ENCODE results near the gene TLE1.

Gene TLE1

DNA sequence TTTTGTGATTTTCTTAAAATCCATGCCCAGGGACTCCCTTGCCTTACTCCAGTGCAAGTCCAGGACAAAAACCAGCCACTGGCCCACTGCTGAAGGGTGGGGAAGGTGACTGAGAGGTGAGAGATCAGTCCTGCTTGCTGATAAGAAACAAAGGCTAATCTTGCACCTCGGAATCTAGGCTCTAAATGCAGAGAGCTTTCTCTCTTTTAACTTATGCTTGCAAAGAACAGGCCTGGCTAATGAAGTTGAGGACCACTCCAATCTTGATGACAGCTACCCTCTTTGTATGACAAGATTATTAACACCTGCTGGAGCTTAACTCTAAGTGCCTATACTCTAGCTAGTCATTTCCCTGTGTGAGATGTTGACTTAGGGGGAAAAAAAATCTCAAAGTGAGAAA lies 8.8 kb downstream of the TLE1 start:
- Histone ChIP-seq H3K4me1 (ENCODE audit: low read depth, poor library complexity, severe bottlenecking) (peaks cover 5% of the 10 kb centered on the region), H3K27ac (no peak overlapping the region), H3K4me3 (IDR thresholded peaks at IDR 0.05; ENCODE audit: insufficient read depth, low read depth, low read length) (no peak overlapping the region), H3K27me3 (ENCODE audit: insufficient read depth, low read depth) (no peaks in the 10 kb centered on the region), H2AFZ (ENCODE audit: low read depth) (no peak overlapping the region), H3K9ac (no peak overlapping the region), H3K36me3 (ENCODE audit: insufficient read depth) (no peaks in the 10 kb centered on the region), H3K79me2 (ENCODE audit: insufficient read depth, low read depth) (no peaks in the 10 kb centered on the region), H3K4me2 (no peak overlapping the region), H4K20me1 (ENCODE audit: insufficient read depth) (no peaks in the 10 kb centered on the region)
- TF ChIP-seq, protein P1, sequence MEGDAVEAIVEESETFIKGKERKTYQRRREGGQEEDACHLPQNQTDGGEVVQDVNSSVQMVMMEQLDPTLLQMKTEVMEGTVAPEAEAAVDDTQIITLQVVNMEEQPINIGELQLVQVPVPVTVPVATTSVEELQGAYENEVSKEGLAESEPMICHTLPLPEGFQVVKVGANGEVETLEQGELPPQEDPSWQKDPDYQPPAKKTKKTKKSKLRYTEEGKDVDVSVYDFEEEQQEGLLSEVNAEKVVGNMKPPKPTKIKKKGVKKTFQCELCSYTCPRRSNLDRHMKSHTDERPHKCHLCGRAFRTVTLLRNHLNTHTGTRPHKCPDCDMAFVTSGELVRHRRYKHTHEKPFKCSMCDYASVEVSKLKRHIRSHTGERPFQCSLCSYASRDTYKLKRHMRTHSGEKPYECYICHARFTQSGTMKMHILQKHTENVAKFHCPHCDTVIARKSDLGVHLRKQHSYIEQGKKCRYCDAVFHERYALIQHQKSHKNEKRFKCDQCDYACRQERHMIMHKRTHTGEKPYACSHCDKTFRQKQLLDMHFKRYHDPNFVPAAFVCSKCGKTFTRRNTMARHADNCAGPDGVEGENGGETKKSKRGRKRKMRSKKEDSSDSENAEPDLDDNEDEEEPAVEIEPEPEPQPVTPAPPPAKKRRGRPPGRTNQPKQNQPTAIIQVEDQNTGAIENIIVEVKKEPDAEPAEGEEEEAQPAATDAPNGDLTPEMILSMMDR (conservative IDR thresholded peaks at IDR 0.05; ENCODE audit: low read depth, low read length) = no peak

DNA sequence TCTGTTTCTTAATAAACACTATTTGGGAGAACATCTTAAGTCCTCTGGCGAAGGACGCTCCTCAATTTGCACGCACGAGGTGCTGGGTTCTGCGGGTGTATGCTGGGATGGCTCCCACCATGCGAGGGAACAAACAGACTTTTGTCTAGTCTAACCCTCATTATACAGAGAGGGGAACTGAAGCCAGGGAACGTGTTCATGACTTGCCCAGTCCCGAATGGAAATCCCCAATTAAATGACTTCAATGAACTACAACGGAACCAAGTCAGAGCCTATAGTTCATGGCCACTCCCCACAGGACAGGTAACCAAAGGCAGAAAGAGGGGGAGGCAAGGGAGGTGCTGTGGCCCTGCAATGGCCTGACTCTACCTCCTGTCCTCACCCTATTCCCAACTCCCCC lies 9.3 kb downstream of the TLE1 start:
- Histone ChIP-seq H2AFZ (ENCODE audit: low read depth) (no peak overlapping the region), H4K20me1 (ENCODE audit: insufficient read depth) (no peaks in the 10 kb centered on the region), H3K4me3 (IDR thresholded peaks at IDR 0.05; ENCODE audit: insufficient read depth, low read depth, low read length) (no peak overlapping the region), H3K27me3 (ENCODE audit: insufficient read depth, low read depth) (no peaks in the 10 kb centered on the region), H3K9ac (no peak overlapping the region), H3K27ac (no peak overlapping the region), H3K79me2 (ENCODE audit: insufficient read depth, low read depth) (no peaks in the 10 kb centered on the region), H3K36me3 (ENCODE audit: insufficient read depth) (no peaks in the 10 kb centered on the region), H3K4me1 (ENCODE audit: low read depth, poor library complexity, severe bottlenecking) (peaks cover 2% of the 10 kb centered on the region), H3K4me2 (no peak overlapping the region)
- TF ChIP-seq, protein P1 (conservative IDR thresholded peaks at IDR 0.05; ENCODE audit: low read depth, low read length) = no peak

DNA sequence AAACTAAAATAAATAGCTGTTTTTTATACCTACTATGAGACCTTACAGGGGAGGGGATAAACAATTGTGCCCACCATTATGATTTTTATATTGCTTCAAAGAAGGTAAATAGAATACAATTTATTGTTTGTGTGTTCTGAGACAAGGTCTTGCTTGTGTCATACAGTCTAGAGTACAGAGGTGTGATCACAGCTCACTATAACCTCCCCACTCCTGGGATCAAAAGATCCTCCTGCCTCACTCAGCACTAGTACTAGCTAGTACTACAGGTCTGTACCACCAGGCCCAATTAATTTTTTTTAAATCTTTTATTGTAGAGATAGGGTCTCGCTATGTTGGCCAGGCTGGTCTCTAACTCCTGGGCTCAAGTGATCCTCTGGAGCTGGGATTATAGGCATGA lies 11.3 kb downstream of the TLE1 start:
- Histone ChIP-seq H3K4me3 (IDR thresholded peaks at IDR 0.05; ENCODE audit: insufficient read depth, low read depth, low read length) (no peak overlapping the region), H3K9ac (no peak overlapping the region), H3K4me2 (no peak overlapping the region), H4K20me1 (ENCODE audit: insufficient read depth) (no peaks in the 10 kb centered on the region), H2AFZ (ENCODE audit: low read depth) (no peak overlapping the region), H3K79me2 (ENCODE audit: insufficient read depth, low read depth) (no peaks in the 10 kb centered on the region), H3K27me3 (ENCODE audit: insufficient read depth, low read depth) (no peaks in the 10 kb centered on the region), H3K27ac (no peak overlapping the region), H3K4me1 (ENCODE audit: low read depth, poor library complexity, severe bottlenecking) (no peaks in the 10 kb centered on the region), H3K36me3 (ENCODE audit: insufficient read depth) (no peaks in the 10 kb centered on the region)
- TF ChIP-seq, protein P1 (conservative IDR thresholded peaks at IDR 0.05; ENCODE audit: low read depth, low read length) = no peak

DNA sequence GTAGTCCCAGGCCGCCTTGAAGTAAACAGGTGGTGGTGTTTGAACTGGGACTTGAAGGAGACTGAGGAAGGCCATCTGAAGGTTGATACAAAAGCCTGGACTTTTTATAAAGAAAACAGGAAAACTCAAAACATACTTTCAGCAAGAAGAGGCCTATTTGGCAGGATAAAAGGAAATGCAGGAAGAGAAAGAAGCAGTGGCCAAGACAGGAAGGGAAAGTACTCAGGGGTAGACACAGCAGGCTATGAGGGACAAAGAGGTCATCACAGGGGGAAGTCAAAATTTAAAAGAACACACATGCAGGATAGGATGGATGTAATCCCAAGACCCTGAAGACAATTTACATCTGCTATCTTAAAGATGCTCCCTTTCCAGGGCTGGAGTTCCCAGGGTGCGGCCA lies 13.0 kb downstream of the TLE1 start:
- TF ChIP-seq, protein P1 (conservative IDR thresholded peaks at IDR 0.05; ENCODE audit: low read depth, low read length) = no peak
- no peaks in the 10 kb centered on the region for H3K79me2 ChIP-seq (ENCODE audit: insufficient read depth, low read depth)

More for the DNA sequence above, 13.0 kb downstream of the TLE1 start:
- no peaks in the 10 kb centered on the region for H3K27me3 ChIP-seq (ENCODE audit: insufficient read depth, low read depth)
- H3K4me1 ChIP-seq (ENCODE audit: low read depth, poor library complexity, severe bottlenecking) = no peaks in the 10 kb centered on the region
- no peak overlapping the region for H3K4me2 ChIP-seq
- H3K9ac ChIP-seq = no peak overlapping the region
- H3K27ac ChIP-seq = no peak overlapping the region
- no peaks in the 10 kb centered on the region for H4K20me1 ChIP-seq (ENCODE audit: insufficient read depth)
- no peaks in the 10 kb centered on the region for H3K36me3 ChIP-seq (ENCODE audit: insufficient read depth)
- H2AFZ ChIP-seq (ENCODE audit: low read depth) = no peak overlapping the region
- no peak overlapping the region for H3K4me3 ChIP-seq (IDR thresholded peaks at IDR 0.05; ENCODE audit: insufficient read depth, low read depth, low read length)

Data from KMS-11 (cell line).